MCF 10A (cell line): ENCODE data around the gene FER1L5. TPM values are rescaled to one million over a fixed set of nuclear protein-coding genes. Genes with fewer than 3 reads are reported as not detected.
"Not testable (repeated sequence)": the region's sequence is repeated elsewhere in the genome, so short reads cannot be mapped to it uniquely, and the experiment has no call there.

Experiments used
- BruUV-seq: library from RNA; stranded (reverse); fragments of 400-500 nt; replicated peaks from 2 replicates; lab custom pipeline; 2021; lab: Mats Ljungman, UMichigan
- CTCF ChIA-PET: fragments of 300-600 bp; sonication (Branson Sonifier 250); formaldehyde crosslinking; extraction: SDS; loops from one replicate; lab custom pipeline; 2021; ENCODE audit warnings: antibody characterized with exemption, inconsistent platforms; lab: Yijun Ruan, JAX
- POLR2A ChIA-PET: fragments of 300-600, 350-650 bp; sonication (Branson Sonifier 250); formaldehyde crosslinking; extraction: SDS; loops from one replicate; lab custom pipeline; 2020; ENCODE audit warnings: antibody characterized with exemption, inconsistent platforms; lab: Yijun Ruan, JAX
- DNase-seq: peaks from one replicate; pipeline ENCODE4 v3.0.0-alpha.2; 2018; ENCODE audit not compliant: unreplicated experiment
- H3K27ac Mint-ChIP-seq: one replicate; pipeline ENCODE4 v1.8.0; 2022; ENCODE audit warnings: mild to moderate bottlenecking, low read depth, mixed read lengths; ENCODE audit not compliant: unreplicated experiment
- H3K27me3 Mint-ChIP-seq: one replicate; pipeline ENCODE4 v1.8.0; 2022; ENCODE audit warnings: mixed read lengths; ENCODE audit not compliant: insufficient read depth, unreplicated experiment
- H3K36me3 Mint-ChIP-seq: one replicate; pipeline ENCODE4 v1.8.0; 2022; ENCODE audit warnings: mild to moderate bottlenecking, moderate library complexity, mixed read lengths; ENCODE audit not compliant: insufficient read depth, unreplicated experiment
- H3K4me1 Mint-ChIP-seq: one replicate; pipeline ENCODE4 v1.8.0; 2022; ENCODE audit warnings: mixed read lengths; ENCODE audit not compliant: insufficient read depth, unreplicated experiment
- H3K4me3 Mint-ChIP-seq: one replicate; pipeline ENCODE4 v1.8.0; 2022; ENCODE audit warnings: mild to moderate bottlenecking, moderate library complexity, mixed read lengths; ENCODE audit not compliant: unreplicated experiment
- H3K9me3 Mint-ChIP-seq: one replicate; pipeline ENCODE4 v1.8.0; 2022; ENCODE audit warnings: mixed read lengths; ENCODE audit not compliant: unreplicated experiment
- intact Hi-C: fragments of 100-400 bp; cut with micrococcal nuclease; formaldehyde crosslinking; loops from 2 replicates; pipeline ENCODE4 v1.14.1; 2022
- total RNA-seq: library from RNA; stranded (reverse); gene quantifications from 2 replicates; pipeline ENCODE4 v1.2.3, GENCODE V29; 2022
- TF ChIP-seq, protein P1 (sequence below): fragments of 200-600 bp; IDR thresholded peaks from one replicate; pipeline ENCODE4 v1.8.0; 2022; ENCODE audit warnings: antibody characterized with exemption, mild to moderate bottlenecking; ENCODE audit not compliant: unreplicated experiment

The FER1L5 gene
- total RNA-seq, 1 experiment from 2014 or later = not detected

DNA sequence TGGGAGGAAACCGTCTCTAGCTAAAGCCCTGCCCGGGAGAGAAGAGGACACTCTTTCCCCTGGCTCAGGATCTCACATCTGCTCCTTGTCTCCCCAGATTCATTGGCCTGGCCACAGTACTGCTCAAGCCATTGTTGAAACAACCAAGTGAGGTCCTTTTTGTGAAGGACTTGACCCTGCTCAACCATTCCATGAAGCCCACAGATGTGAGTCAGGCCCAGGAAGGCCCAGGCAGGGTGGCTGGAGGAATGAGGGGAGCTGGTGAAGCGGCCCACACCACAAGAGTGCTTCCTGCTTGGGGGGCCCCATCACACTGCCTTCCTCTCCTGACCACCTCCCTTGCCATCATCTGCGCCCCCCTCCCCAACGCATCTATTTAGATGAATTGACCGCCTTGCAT is 5.1 kb downstream of the FER1L5 start:
- no peak overlapping the region for H3K4me3 Mint-ChIP-seq
- no peak for DNase-seq
- no peak overlapping the region for H3K27ac Mint-ChIP-seq
- TF ChIP-seq, protein P1, sequence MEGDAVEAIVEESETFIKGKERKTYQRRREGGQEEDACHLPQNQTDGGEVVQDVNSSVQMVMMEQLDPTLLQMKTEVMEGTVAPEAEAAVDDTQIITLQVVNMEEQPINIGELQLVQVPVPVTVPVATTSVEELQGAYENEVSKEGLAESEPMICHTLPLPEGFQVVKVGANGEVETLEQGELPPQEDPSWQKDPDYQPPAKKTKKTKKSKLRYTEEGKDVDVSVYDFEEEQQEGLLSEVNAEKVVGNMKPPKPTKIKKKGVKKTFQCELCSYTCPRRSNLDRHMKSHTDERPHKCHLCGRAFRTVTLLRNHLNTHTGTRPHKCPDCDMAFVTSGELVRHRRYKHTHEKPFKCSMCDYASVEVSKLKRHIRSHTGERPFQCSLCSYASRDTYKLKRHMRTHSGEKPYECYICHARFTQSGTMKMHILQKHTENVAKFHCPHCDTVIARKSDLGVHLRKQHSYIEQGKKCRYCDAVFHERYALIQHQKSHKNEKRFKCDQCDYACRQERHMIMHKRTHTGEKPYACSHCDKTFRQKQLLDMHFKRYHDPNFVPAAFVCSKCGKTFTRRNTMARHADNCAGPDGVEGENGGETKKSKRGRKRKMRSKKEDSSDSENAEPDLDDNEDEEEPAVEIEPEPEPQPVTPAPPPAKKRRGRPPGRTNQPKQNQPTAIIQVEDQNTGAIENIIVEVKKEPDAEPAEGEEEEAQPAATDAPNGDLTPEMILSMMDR = no peak
- no TSS peak for BruUV-seq
- ChIA-PET POLR2A (no interaction called here), CTCF (no interaction called here)
- H3K9me3 Mint-ChIP-seq = no peaks in the 10 kb centered on the region
- H3K27me3 Mint-ChIP-seq = no peaks in the 10 kb centered on the region
- intact Hi-C loops = no loop called here
- no peaks in the 10 kb centered on the region for H3K4me1 Mint-ChIP-seq
- no peaks in the 10 kb centered on the region for H3K36me3 Mint-ChIP-seq

DNA sequence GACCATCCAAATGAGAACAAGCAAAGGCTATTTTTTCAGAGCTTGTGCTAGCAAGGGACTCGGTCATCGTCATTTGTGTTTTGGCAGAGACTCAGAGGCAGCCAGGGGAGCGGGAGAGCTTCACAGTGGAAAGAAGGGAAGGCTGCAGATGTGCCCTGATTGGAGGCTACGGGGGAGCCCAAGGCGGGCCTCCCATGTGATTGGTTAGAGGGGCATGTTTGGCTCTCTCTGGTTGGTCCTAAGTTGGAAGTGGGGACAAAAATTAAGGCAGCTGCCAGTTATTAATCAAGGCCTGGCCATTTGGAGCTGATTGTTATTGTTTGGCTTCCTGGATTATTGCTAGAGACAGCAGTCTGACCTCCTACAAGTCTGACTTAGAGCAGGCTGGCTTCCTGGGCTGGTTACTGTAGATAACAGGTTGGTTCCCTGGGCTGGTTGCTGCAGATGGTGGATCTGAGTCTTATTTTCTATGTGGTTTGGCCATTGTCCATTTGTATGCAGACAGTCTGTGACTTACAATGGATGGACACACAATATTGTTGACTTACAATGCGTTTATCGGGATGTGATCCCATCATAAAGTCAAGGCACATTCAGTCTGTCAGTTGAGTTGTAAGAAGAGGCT is 5.9 kb downstream of the FER1L5 start:
- H3K4me3 Mint-ChIP-seq = no peak overlapping the region
- H3K4me1 Mint-ChIP-seq = no peaks in the 10 kb centered on the region
- TF ChIP-seq, protein P1 = no peak
- no peak overlapping the region for H3K27ac Mint-ChIP-seq
- no TSS peak for BruUV-seq
- no peaks in the 10 kb centered on the region for H3K27me3 Mint-ChIP-seq
- intact Hi-C loops = no loop called here
- ChIA-PET POLR2A (interaction anchor here (1.6 kb wide), 1 partner anchor 11 kb away, joined by 6 read pairs; no protein-coding TSS in a partner anchor), CTCF (no interaction called here)
- H3K9me3 Mint-ChIP-seq = no peaks in the 10 kb centered on the region
- no peaks in the 10 kb centered on the region for H3K36me3 Mint-ChIP-seq
- no peak for DNase-seq

DNA sequence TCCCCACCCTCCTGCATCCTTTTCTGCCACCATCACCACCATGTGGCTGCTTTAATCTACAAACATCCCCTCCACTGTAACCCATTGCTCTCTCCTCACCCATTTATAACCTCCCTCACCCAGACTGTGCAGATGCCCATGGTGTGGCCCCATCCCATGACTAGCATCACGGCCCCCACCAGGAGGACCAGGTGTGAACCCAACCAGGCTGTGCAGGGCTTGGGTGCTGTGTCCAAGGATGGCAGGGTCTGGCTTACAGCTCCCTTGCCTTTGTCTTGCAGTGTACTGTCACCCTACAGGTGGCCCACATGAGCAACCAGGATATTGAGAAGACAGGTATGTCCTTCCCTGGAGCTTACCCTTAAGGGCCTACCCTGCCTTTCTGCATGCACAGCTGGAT is 6.8 kb downstream of the FER1L5 start:
- TF ChIP-seq, protein P1 = no peak
- Mint-ChIP-seq H3K4me3 (no peak overlapping the region), H3K36me3 (no peaks in the 10 kb centered on the region), H3K27ac (no peak overlapping the region), H3K4me1 (no peaks in the 10 kb centered on the region), H3K27me3 (no peaks in the 10 kb centered on the region), H3K9me3 (no peaks in the 10 kb centered on the region)
- ChIA-PET POLR2A (interaction anchor here (1.6 kb wide), 1 partner anchor 12 kb away, joined by 6 read pairs; no protein-coding TSS in a partner anchor), CTCF (interaction anchor here (0.7 kb wide), 1 partner anchor 9 kb away, joined by 4 read pairs; no protein-coding TSS in a partner anchor)
- BruUV-seq = no TSS peak
- intact Hi-C loops = no loop called here
- no peak for DNase-seq

DNA sequence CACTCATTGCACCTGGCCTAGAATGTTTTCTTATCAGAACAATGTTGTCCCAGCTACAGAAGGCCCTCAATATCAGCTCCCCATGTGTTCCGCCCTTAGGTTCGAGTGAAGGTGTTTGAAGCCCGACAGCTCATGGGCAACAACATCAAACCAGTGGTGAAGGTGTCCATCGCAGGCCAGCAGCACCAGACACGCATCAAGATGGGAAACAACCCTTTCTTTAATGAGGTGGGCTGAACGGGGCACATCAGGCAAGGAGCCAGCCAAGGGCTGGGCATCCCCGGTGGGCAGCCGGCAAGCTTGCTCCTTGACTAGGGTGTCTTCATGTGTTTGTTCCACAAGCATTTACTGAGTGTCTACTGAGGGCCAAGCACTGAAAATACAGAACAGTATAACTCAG is 9.2 kb downstream of the FER1L5 start:
- Mint-ChIP-seq H3K36me3 (no peaks in the 10 kb centered on the region), H3K27ac (no peak overlapping the region), H3K4me1 (no peaks in the 10 kb centered on the region), H3K27me3 (no peaks in the 10 kb centered on the region), H3K9me3 (no peaks in the 10 kb centered on the region), H3K4me3 (no peak overlapping the region)
- POLR2A ChIA-PET = interaction anchor here (1.0 kb wide), 1 partner anchor 17 kb away, joined by 3 read pairs; no protein-coding TSS in a partner anchor
- CTCF ChIA-PET = interaction anchor here (0.6 to 1.0 kb wide), 2 partner anchors 97 to 405 kb away, joined by 3 read pairs; no protein-coding TSS in a partner anchor
- no TSS peak for BruUV-seq
- TF ChIP-seq, protein P1 = no peak
- no peak for DNase-seq
- intact Hi-C loops = no loop called here

DNA sequence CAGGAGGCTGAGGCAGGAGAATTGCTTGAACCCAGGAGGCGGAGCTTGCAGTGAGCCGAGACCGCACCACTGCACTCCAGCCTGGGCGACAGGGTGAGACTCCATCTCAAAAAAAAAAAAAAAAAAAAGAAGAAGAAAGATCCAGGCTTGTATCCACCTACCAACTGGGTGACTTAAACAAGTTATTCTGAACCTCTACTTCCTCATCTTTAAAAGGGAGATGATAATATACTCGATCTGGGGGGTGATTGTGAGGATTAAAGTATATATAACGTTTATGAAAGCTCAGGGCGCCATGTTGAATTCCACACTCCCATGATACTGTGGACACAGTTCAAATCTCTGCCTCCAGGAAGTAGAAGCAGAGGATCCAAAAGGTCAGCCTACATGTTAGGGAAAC is 12.2 kb downstream of the FER1L5 start:
- POLR2A ChIA-PET, BruUV-seq, H3K4me1 Mint-ChIP-seq, H3K4me3 Mint-ChIP-seq, H3K27me3 Mint-ChIP-seq, H3K27ac Mint-ChIP-seq, DNase-seq, H3K9me3 Mint-ChIP-seq, H3K36me3 Mint-ChIP-seq, intact Hi-C loops: not testable (repeated sequence)
- CTCF ChIA-PET = interaction anchor here (0.6 to 1.0 kb wide), 2 partner anchors 9 to 150 kb away, joined by 4 to 6 read pairs; no protein-coding TSS in a partner anchor
